ENCODE results near the gene UGT1A10.

Gene UGT1A10

DNA sequence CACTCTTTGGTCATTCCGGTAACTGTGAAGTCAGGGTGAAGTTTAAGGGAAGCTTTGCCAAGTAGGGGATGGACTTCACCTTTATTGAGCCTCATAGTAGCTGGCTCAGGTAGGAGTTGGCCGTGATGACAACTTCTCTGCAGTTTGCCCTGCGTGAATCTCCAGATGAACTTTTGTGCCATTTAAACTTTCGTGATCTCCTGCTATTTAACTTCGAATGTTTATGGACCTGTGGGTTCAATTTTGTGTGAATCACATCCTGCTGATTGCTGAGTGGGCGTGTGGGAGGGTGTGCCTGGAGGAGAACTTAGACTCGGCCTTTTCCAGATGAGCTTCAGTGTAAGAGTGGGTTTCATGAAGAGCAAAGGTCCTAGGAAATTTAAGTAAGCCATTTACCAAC, 128.0 kb downstream of the UGT1A10 start:
- DNase-seq (no peak), ATAC-seq (ENCODE audit: insufficient read depth, low read depth) (no peak)
- Histone ChIP-seq H4K20me1 (ENCODE audit: insufficient read depth, low read length) (no peaks in the 10 kb centered on the region), H3K36me3 (ENCODE audit: insufficient read depth, low read length) (no peaks in the 10 kb centered on the region), H3K27ac (ENCODE audit: low read length) (no peak overlapping the region), H3K79me2 (ENCODE audit: insufficient read depth, low read length) (no peaks in the 10 kb centered on the region), H3K9ac (ENCODE audit: low read depth, low read length) (no peak overlapping the region), H3K9me3 (ENCODE audit: insufficient read depth, low read length, severe bottlenecking) (no peaks in the 10 kb centered on the region), H3K4me3 (ENCODE audit: low read depth in 1 of 2, low read length in 2 of 2) (no peak overlapping the region), H3K4me2 (ENCODE audit: insufficient read depth, low read length) (no peak overlapping the region), H3K27me3 (ENCODE audit: insufficient read depth, low read length, poor library complexity) (peaks cover 10% of the 10 kb centered on the region), H3K4me1 (ENCODE audit: insufficient read depth, low read length) (no peaks in the 10 kb centered on the region), H2AFZ (ENCODE audit: low read depth, low read length) (no peak overlapping the region)
- TF ChIP-seq, protein P1, sequence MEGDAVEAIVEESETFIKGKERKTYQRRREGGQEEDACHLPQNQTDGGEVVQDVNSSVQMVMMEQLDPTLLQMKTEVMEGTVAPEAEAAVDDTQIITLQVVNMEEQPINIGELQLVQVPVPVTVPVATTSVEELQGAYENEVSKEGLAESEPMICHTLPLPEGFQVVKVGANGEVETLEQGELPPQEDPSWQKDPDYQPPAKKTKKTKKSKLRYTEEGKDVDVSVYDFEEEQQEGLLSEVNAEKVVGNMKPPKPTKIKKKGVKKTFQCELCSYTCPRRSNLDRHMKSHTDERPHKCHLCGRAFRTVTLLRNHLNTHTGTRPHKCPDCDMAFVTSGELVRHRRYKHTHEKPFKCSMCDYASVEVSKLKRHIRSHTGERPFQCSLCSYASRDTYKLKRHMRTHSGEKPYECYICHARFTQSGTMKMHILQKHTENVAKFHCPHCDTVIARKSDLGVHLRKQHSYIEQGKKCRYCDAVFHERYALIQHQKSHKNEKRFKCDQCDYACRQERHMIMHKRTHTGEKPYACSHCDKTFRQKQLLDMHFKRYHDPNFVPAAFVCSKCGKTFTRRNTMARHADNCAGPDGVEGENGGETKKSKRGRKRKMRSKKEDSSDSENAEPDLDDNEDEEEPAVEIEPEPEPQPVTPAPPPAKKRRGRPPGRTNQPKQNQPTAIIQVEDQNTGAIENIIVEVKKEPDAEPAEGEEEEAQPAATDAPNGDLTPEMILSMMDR (IDR thresholded peaks at IDR 0.05; ENCODE audit: borderline replicate concordance, extremely low read depth, low read length, poor library complexity, severe bottlenecking) = no peak
- TF ChIP-seq EZH2 (IDR thresholded peaks at IDR 0.05; ENCODE audit: borderline replicate concordance, low read depth, low read length, severe bottlenecking) = no peak

DNA sequence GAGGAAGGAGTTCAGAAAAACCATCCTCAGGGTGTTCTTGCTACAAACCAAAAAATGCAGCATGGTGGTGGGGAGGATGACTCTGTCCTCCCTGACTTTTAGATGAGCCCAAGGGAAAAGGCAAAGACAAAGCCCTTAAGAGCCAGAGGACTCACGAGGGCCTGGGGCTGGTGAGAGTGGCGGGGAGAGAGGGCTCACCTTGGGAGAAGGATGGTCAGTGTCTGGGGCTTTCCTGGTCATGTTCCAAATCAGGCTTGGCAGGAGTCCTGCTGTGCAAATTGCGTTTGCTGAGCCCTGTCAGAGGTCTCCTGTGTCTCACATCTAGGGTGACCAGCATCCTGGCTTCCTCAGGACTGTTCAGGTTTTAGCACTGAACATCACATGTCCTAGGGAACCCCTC, 128.5 kb downstream of the UGT1A10 start:
- Histone ChIP-seq H4K20me1 (ENCODE audit: insufficient read depth, low read length) (no peaks in the 10 kb centered on the region), H3K4me3 (ENCODE audit: low read depth in 1 of 2, low read length in 2 of 2) (no peak overlapping the region), H3K79me2 (ENCODE audit: insufficient read depth, low read length) (no peaks in the 10 kb centered on the region), H3K9ac (ENCODE audit: low read depth, low read length) (no peak overlapping the region), H3K4me1 (ENCODE audit: insufficient read depth, low read length) (no peaks in the 10 kb centered on the region), H3K36me3 (ENCODE audit: insufficient read depth, low read length) (no peaks in the 10 kb centered on the region), H3K27me3 (ENCODE audit: insufficient read depth, low read length, poor library complexity) (peaks cover 10% of the 10 kb centered on the region), H3K9me3 (ENCODE audit: insufficient read depth, low read length, severe bottlenecking) (no peaks in the 10 kb centered on the region), H3K4me2 (ENCODE audit: insufficient read depth, low read length) (no peak overlapping the region), H3K27ac (ENCODE audit: low read length) (no peak overlapping the region), H2AFZ (ENCODE audit: low read depth, low read length) (no peak overlapping the region)
- ATAC-seq (ENCODE audit: insufficient read depth, low read depth) = no peak
- TF ChIP-seq EZH2 (IDR thresholded peaks at IDR 0.05; ENCODE audit: borderline replicate concordance, low read depth, low read length, severe bottlenecking) = no peak
- TF ChIP-seq, protein P1 (IDR thresholded peaks at IDR 0.05; ENCODE audit: borderline replicate concordance, extremely low read depth, low read length, poor library complexity, severe bottlenecking) = no peak
- no peak for DNase-seq

DNA sequence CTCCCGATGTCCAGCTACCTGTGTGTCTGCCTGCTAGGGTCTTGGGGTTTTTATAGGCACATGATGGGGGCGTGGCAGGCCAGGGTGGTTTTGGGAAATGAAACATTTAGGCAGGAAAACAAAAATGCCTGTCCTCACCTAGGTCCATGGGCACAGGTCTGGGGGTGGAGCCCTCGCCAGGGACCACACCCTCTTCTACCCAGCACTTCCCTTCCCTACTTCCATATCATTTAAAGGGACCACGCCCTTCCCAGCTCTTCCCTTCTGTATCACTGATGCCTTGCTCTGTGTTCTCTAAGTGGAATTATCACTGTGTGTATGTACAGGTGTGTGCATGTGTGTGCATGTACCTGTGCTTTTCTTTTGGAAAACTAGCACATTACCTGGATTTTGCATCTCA, 130.2 kb downstream of the UGT1A10 start:
- Histone ChIP-seq H3K4me1 (ENCODE audit: insufficient read depth, low read length) (no peaks in the 10 kb centered on the region), H4K20me1 (ENCODE audit: insufficient read depth, low read length) (no peaks in the 10 kb centered on the region), H3K27me3 (ENCODE audit: insufficient read depth, low read length, poor library complexity) (peaks cover 7% of the 10 kb centered on the region), H3K27ac (ENCODE audit: low read length) (no peak overlapping the region), H3K9me3 (ENCODE audit: insufficient read depth, low read length, severe bottlenecking) (no peaks in the 10 kb centered on the region), H3K4me2 (ENCODE audit: insufficient read depth, low read length) (no peak overlapping the region), H3K36me3 (ENCODE audit: insufficient read depth, low read length) (no peaks in the 10 kb centered on the region), H3K9ac (ENCODE audit: low read depth, low read length) (no peak overlapping the region), H3K4me3 (ENCODE audit: low read depth in 1 of 2, low read length in 2 of 2) (no peak overlapping the region), H2AFZ (ENCODE audit: low read depth, low read length) (no peak overlapping the region), H3K79me2 (ENCODE audit: insufficient read depth, low read length) (no peaks in the 10 kb centered on the region)
- TF ChIP-seq EZH2 (IDR thresholded peaks at IDR 0.05; ENCODE audit: borderline replicate concordance, low read depth, low read length, severe bottlenecking) = no peak
- TF ChIP-seq, protein P1 (IDR thresholded peaks at IDR 0.05; ENCODE audit: borderline replicate concordance, extremely low read depth, low read length, poor library complexity, severe bottlenecking) = no peak
- DNase-seq = no peak
- ATAC-seq (ENCODE audit: insufficient read depth, low read depth) = no peak

DNA sequence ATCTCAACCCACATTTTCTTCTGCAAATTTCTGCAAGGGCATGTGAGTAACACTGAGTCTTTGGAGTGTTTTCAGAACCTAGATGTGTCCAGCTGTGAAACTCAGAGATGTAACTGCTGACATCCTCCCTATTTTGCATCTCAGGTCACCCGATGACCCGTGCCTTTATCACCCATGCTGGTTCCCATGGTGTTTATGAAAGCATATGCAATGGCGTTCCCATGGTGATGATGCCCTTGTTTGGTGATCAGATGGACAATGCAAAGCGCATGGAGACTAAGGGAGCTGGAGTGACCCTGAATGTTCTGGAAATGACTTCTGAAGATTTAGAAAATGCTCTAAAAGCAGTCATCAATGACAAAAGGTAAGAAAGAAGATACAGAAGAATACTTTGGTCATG, 131.8 kb downstream of the UGT1A10 start:
- H3K79me2 ChIP-seq (ENCODE audit: insufficient read depth, low read length) = no peaks in the 10 kb centered on the region
- peaks cover 7% of the 10 kb centered on the region for H3K27me3 ChIP-seq (ENCODE audit: insufficient read depth, low read length, poor library complexity)
- ATAC-seq (ENCODE audit: insufficient read depth, low read depth) (no peak), DNase-seq (no peak)
- H3K4me2 ChIP-seq (ENCODE audit: insufficient read depth, low read length) = no peak overlapping the region
- no peaks in the 10 kb centered on the region for H4K20me1 ChIP-seq (ENCODE audit: insufficient read depth, low read length)
- no peaks in the 10 kb centered on the region for H3K36me3 ChIP-seq (ENCODE audit: insufficient read depth, low read length)
- H3K4me3 ChIP-seq (ENCODE audit: low read depth in 1 of 2, low read length in 2 of 2) = no peak overlapping the region
- H3K27ac ChIP-seq (ENCODE audit: low read length) = no peak overlapping the region
- H3K9me3 ChIP-seq (ENCODE audit: insufficient read depth, low read length, severe bottlenecking) = no peaks in the 10 kb centered on the region
- H3K9ac ChIP-seq (ENCODE audit: low read depth, low read length) = no peak overlapping the region
- no peak for TF ChIP-seq EZH2 (IDR thresholded peaks at IDR 0.05; ENCODE audit: borderline replicate concordance, low read depth, low read length, severe bottlenecking)
- TF ChIP-seq, protein P1 (IDR thresholded peaks at IDR 0.05; ENCODE audit: borderline replicate concordance, extremely low read depth, low read length, poor library complexity, severe bottlenecking) = no peak
- no peak overlapping the region for H2AFZ ChIP-seq (ENCODE audit: low read depth, low read length)
- H3K4me1 ChIP-seq (ENCODE audit: insufficient read depth, low read length) = no peaks in the 10 kb centered on the region
